Endothelial cell of umbilical vein (primary cell): ENCODE measurements around the gene WDR11.

Experiments used
- CTCF ChIP-seq, 2 donors: IDR thresholded peaks; 1 replicate in 1 of 2; 2 replicates in 1 of 2; pipeline ENCODE4 v1.5.1; 2011; ENCODE audit warnings: low read length in 2 of 2, mild to moderate bottlenecking in 2 of 2, moderate library complexity in 2 of 2, control low read depth in 1 of 2, inconsistent platforms in 1 of 2, low read depth in 1 of 2; ENCODE audit not compliant: insufficient read depth in 1 of 2; ENCODE audit errors: extremely low read depth in 1 of 2
- EZH2 ChIP-seq: IDR thresholded peaks from 2 replicates; pipeline ENCODE4 v1.6.1; 2012; ENCODE audit warnings: borderline replicate concordance, low read depth, mild to moderate bottlenecking, moderate library complexity, low read length, inconsistent platforms; ENCODE audit not compliant: severe bottlenecking
- FOS ChIP-seq: IDR thresholded peaks from 2 replicates; pipeline ENCODE4 v1.6.1; 2011; ENCODE audit warnings: mild to moderate bottlenecking, low read length, moderate library complexity, borderline replicate concordance; ENCODE audit not compliant: insufficient read depth
- GATA2 ChIP-seq: IDR thresholded peaks from 2 replicates; pipeline ENCODE4 v1.7.0; 2011; ENCODE audit warnings: low read depth, mild to moderate bottlenecking, moderate library complexity, mixed read lengths, low read length; ENCODE audit not compliant: insufficient read length, insufficient read depth
- JUN ChIP-seq: IDR thresholded peaks from 2 replicates; pipeline ENCODE4 v1.6.1; 2011; ENCODE audit warnings: borderline replicate concordance, low read depth; ENCODE audit not compliant: insufficient read length, insufficient read depth
- MAX ChIP-seq: IDR thresholded peaks from 2 replicates; pipeline ENCODE4 v1.6.1; 2011; ENCODE audit not compliant: insufficient read depth, insufficient read length
- MYC ChIP-seq: IDR thresholded peaks from one replicate; pipeline ENCODE4 v1.6.1; 2011; ENCODE audit warnings: mild to moderate bottlenecking, low read depth, low read length
- POLR2A ChIP-seq: IDR thresholded peaks from 2 replicates; pipeline ENCODE4 v1.6.1; 2012; ENCODE audit warnings: low read depth, mild to moderate bottlenecking, control low read depth, low read length
- POLR2AphosphoS5 ChIP-seq: IDR thresholded peaks from 2 replicates; pipeline ENCODE4 v1.6.1; 2012; ENCODE audit warnings: low read depth, mild to moderate bottlenecking, control low read depth, low read length, moderate library complexity; ENCODE audit not compliant: insufficient read depth

GRCh38 chr10:120950051-120950561 lies 98.9 kb downstream of the WDR11 start:
- TF ChIP-seq CTCF (IDR thresholded peaks at IDR 0.05; ENCODE audit: extremely low read depth in 1 of 2, insufficient read depth in 1 of 2, low read depth in 1 of 2, low read length in 2 of 2) = no peak
- TF ChIP-seq POLR2A = no peak
- no peak for TF ChIP-seq JUN
- no peak for TF ChIP-seq POLR2AphosphoS5
- TF ChIP-seq EZH2 = no peak
- no peak for TF ChIP-seq MYC
- TF ChIP-seq FOS = no peak
- no peak for TF ChIP-seq MAX
- TF ChIP-seq GATA2 = no peak
